PC-9 (cell line): ENCODE results near the gene IMMP2L. TPM values are rescaled to one million over a fixed set of nuclear protein-coding genes. Genes with fewer than 3 reads are reported as not detected.

Source experiments
- BruUV-seq: library from RNA; stranded (reverse); fragments of 400-500 nt; replicated peaks from 2 replicates; lab custom pipeline; 2021; lab: Mats Ljungman, UMichigan
- CTCF ChIA-PET: fragments of 300-600 bp; sonication (Branson Sonifier 250); formaldehyde crosslinking; loops from one replicate; lab custom pipeline; 2022; ENCODE audit warnings: antibody characterized with exemption; lab: Charles Lee
- POLR2A ChIA-PET: fragments of 300-600 bp; sonication (Branson Sonifier 250); formaldehyde crosslinking; loops from one replicate; lab custom pipeline; 2022; ENCODE audit warnings: antibody characterized with exemption; ENCODE audit not compliant: unreplicated experiment; lab: Charles Lee
- DNase-seq, 2 experiments: peaks; one replicate each; pipeline versions ENCODE4 v3.0.0 to v3.0.0-alpha.2; 2015 to 2022; ENCODE audit warnings: mixed read lengths in 1 of 2
- H2AFZ ChIP-seq: fragments of 200-600 bp; sonication (generic); 2 replicates; pipeline ENCODE4 v1.8.1; 2017; ENCODE audit warnings: antibody characterized with exemption
- H3F3A ChIP-seq: fragments of 200-600 bp; sonication (generic); 2 replicates; pipeline ENCODE4 v1.8.1; 2017; ENCODE audit warnings: antibody characterized with exemption, mild to moderate bottlenecking, low read depth; ENCODE audit not compliant: insufficient read depth
- H3K27ac ChIP-seq: fragments of 200-600 bp; sonication (generic); 2 replicates; pipeline ENCODE4 v1.6.1; 2016; ENCODE audit warnings: mixed run types
- H3K27me3 ChIP-seq: fragments of 200-600 bp; sonication (generic); 2 replicates; pipeline ENCODE4 v1.6.1; 2016; ENCODE audit warnings: low read depth, mixed run types; ENCODE audit not compliant: insufficient read depth
- H3K36me3 ChIP-seq: fragments of 200-600 bp; sonication (generic); 2 replicates; pipeline ENCODE4 v1.6.1; 2016; ENCODE audit warnings: low read depth, mixed run types
- H3K4me1 ChIP-seq: fragments of 200-600 bp; sonication (generic); replicated peaks from 2 replicates; pipeline ENCODE4 v1.6.1; 2016; ENCODE audit warnings: mixed run types; ENCODE audit not compliant: insufficient read depth
- H3K4me2 ChIP-seq: fragments of 200-600 bp; sonication (generic); 2 replicates; pipeline ENCODE4 v1.6.1; 2017; ENCODE audit warnings: mixed run types
- H3K4me3 ChIP-seq: fragments of 200-600 bp; sonication (generic); 2 replicates; pipeline ENCODE4 v1.6.1; 2016; ENCODE audit warnings: mixed run types
- H3K79me2 ChIP-seq: fragments of 200-600 bp; sonication (generic); 2 replicates; pipeline ENCODE4 v1.6.1; 2017; ENCODE audit warnings: low read depth, mixed run types
- H3K9me2 ChIP-seq: fragments of 200-600 bp; sonication (generic); 2 replicates; pipeline ENCODE4 v1.8.1; 2017; ENCODE audit warnings: mild to moderate bottlenecking; ENCODE audit not compliant: insufficient read depth
- H3K9me3 ChIP-seq: fragments of 200-600 bp; sonication (generic); 2 replicates; pipeline ENCODE4 v1.8.1; 2016; ENCODE audit warnings: low read depth; ENCODE audit not compliant: insufficient read depth
- H4K20me1 ChIP-seq: fragments of 200-600 bp; sonication (generic); 2 replicates; pipeline ENCODE4 v1.8.1; 2017; ENCODE audit not compliant: insufficient read depth
- CTCF ChIP-seq: fragments of 200-600 bp; sonication (generic); conservative IDR thresholded peaks from 2 replicates; pipeline ENCODE4 v1.6.1; 2017; ENCODE audit warnings: mixed run types, antibody characterized with exemption, mild to moderate bottlenecking, moderate library complexity
- EZH2 ChIP-seq: fragments of 200-600 bp; sonication (generic); IDR thresholded peaks from 2 replicates; pipeline ENCODE4 v1.8.0; 2017; ENCODE audit warnings: antibody characterized with exemption, low read depth
- intact Hi-C: fragments of 100-400 bp; cut with micrococcal nuclease; formaldehyde crosslinking; loops from one replicate; pipeline ENCODE4 v1.10.0; 2022; ENCODE audit not compliant: unreplicated experiment
- total RNA-seq: library from RNA; stranded (reverse); gene quantifications from 2 replicates; pipeline ENCODE4 v1.2.3, GENCODE V29; 2021

Gene IMMP2L
- total RNA-seq, 1 experiment from 2014 or later, result 40.5 TPM

- no peak overlapping the region for H3K4me3 ChIP-seq
- peaks cover 7% of the 10 kb centered on the region; the same call in 1 of the 2 replicates for H3K4me1 ChIP-seq
- TF ChIP-seq CTCF (no peak), EZH2 (no peak)
- H4K20me1 ChIP-seq, result no peaks in the 10 kb centered on the region
- DNase-seq, result no peak
- no peaks in the 10 kb centered on the region for H3F3A ChIP-seq
- no peaks in the 10 kb centered on the region; the same call in 1 of the 2 replicates for H3K9me2 ChIP-seq
- ChIA-PET POLR2A (no interaction called here), CTCF (no interaction called here)
- no TSS peak for BruUV-seq
- no peaks in the 10 kb centered on the region for H3K27me3 ChIP-seq
- H3K27ac ChIP-seq, result no peak overlapping the region
- H3K4me2 ChIP-seq, result no peak overlapping the region
- no peaks in the 10 kb centered on the region for H3K9me3 ChIP-seq
- H3K79me2 ChIP-seq, result no peaks in the 10 kb centered on the region
- intact Hi-C loops, result no loop called here
- H2AFZ ChIP-seq, result no peak overlapping the region
- no peaks in the 10 kb centered on the region for H3K36me3 ChIP-seq
Measured at GRCh38 chr7:111380945-111381344, 181.3 kb downstream of the IMMP2L start.

DNA sequence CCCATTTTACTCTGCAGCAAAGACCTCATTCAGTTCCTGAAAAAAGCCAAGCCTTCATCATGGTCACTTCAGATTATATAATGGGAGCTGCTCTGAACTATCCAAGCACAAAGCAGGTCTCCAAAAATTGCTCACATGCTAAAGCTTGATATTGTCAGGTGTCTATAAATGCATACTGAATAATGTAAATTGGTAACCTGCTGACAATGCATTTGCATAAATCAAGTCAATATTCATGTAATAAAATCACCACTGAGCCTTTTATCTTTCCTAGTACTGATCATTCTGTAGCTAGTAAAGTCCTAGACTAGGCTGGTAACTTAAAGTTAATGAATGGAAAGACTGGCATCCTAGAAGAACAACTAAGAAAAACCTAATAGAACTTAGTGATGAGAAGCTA is 188.3 kb downstream of the IMMP2L start:
- Histone ChIP-seq H3K4me2 (no peak overlapping the region), H3K4me1 (no peaks in the 10 kb centered on the region), H3F3A (no peaks in the 10 kb centered on the region), H4K20me1 (no peaks in the 10 kb centered on the region), H3K27ac (no peak overlapping the region), H3K4me3 (no peak overlapping the region), H3K27me3 (no peaks in the 10 kb centered on the region), H3K79me2 (no peaks in the 10 kb centered on the region), H3K9me3 (no peaks in the 10 kb centered on the region), H2AFZ (no peak overlapping the region), H3K9me2 (no peaks in the 10 kb centered on the region; the same call in 1 of the 2 replicates), H3K36me3 (no peaks in the 10 kb centered on the region)
- intact Hi-C loops, result no loop called here
- BruUV-seq, result no TSS peak
- DNase-seq, result no peak
- CTCF ChIA-PET, result no interaction called here
- TF ChIP-seq CTCF, result no peak
- POLR2A ChIA-PET, result interaction anchor here (0.6 to 0.7 kb wide), 2 partner anchors 1167 to 1816 kb away, joined by 3 read pairs; no protein-coding TSS in a partner anchor

DNA sequence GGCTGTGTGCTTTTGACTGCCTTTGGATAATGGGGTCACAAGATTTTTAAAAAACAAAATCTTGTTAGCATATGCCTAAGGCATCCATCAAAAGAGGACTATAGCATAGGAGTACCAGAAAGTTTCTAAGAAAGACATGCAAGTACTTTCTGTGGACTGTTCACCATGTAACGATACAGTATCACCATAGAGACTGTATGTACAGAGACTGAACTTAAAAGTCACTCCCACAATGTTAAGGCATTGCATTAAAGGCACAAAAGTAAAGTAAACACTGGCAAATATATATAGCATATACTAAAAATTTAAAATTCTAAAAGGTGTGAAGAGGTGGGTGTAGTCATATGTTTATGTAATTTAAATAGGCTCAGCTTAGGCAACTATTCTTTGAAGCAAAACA is 190.9 kb downstream of the IMMP2L start:
- Histone ChIP-seq H3K4me1 (no peaks in the 10 kb centered on the region), H3K4me2 (no peak overlapping the region), H3K36me3 (no peaks in the 10 kb centered on the region), H3K4me3 (no peak overlapping the region), H3K9me2 (no peaks in the 10 kb centered on the region), H3K9me3 (no peaks in the 10 kb centered on the region), H2AFZ (no peak overlapping the region), H3K79me2 (no peaks in the 10 kb centered on the region), H3F3A (no peaks in the 10 kb centered on the region), H4K20me1 (no peaks in the 10 kb centered on the region), H3K27me3 (no peaks in the 10 kb centered on the region), H3K27ac (no peak overlapping the region)
- DNase-seq, result no peak
- BruUV-seq, result no TSS peak
- POLR2A ChIA-PET, result no interaction called here
- intact Hi-C loops, result no loop called here
- CTCF ChIA-PET, result no interaction called here
- TF ChIP-seq EZH2 (no peak), CTCF (no peak)
